H1 (cell line): Measurements from ENCODE around the gene CUX1. TPM values are rescaled to one million over a fixed set of nuclear protein-coding genes. Genes with fewer than 3 reads are reported as not detected.

Experiments used
- CREB1 ChIP-seq: IDR thresholded peaks from 2 replicates; pipeline ENCODE4 v1.6.1; 2012; ENCODE audit warnings: inconsistent platforms
- MAX ChIP-seq: IDR thresholded peaks from 2 replicates; pipeline ENCODE4 v1.6.1; 2012; ENCODE audit warnings: inconsistent platforms
- polyA plus RNA-seq, 7 experiments: library from polyadenylated mRNA; depleted of rRNA in 3 of 7; stranded (reverse) in 5 of 7; unstranded in 2 of 7; fragments of >200 nt in 5 of 7; fragments of 200-250 nt in 2 of 7; gene quantifications; 1 replicate in 5 of 7; 2 replicates in 1 of 7; 4 replicates in 1 of 7; pipeline versions ENCODE4 v1.2.1 to v1.2.3, GENCODE V29; 2011 to 2013; ENCODE audit warnings: missing spikeins in 2 of 7, mixed read lengths in 2 of 7
- total RNA-seq: library from RNA; stranded (reverse); fragmentation: NEBNext Ultra II Directional; extraction: Animal tissue kit (Norgen Biotek cat#: 25700); gene quantifications from 2 replicates; pipeline ENCODE4 v1.2.1, GENCODE V29; 2021

CUX1 gene
- total and polyA plus RNA-seq, 2 of the 8 experiments (the other 6 are each of a cell fraction or from before 2014, with no cell fraction given) = 21.6 to 65.9 TPM

- TF ChIP-seq CREB1 = no peak
- no peak for TF ChIP-seq MAX
Measured at GRCh38 chr7:101880282-101881054, 63.0 kb downstream of the CUX1 start (continued).
